Endothelial cell of umbilical vein (primary cell): ENCODE measurements around the gene MS4A8. TPM values are rescaled to one million over a fixed set of nuclear protein-coding genes. Genes with fewer than 3 reads are reported as not detected.
"Not testable (repeated sequence)": the region's sequence is repeated elsewhere in the genome, so short reads cannot be mapped to it uniquely, and the experiment has no call there.

Experiments
- BruUV-seq: library from RNA; stranded (reverse); fragments of 400-500 nt; replicated peaks from 2 replicates; lab custom pipeline; 2021; lab: Mats Ljungman, UMichigan
- CTCF ChIA-PET: fragments of 300-600, 350-600 bp; sonication (Branson Sonifier 250); formaldehyde crosslinking; loops from one replicate; lab custom pipeline; 2021; ENCODE audit warnings: antibody characterized with exemption, inconsistent platforms; lab: Charles Lee
- POLR2A ChIA-PET: fragments of 300-600, 350-600 bp; sonication (Branson Sonifier 250); formaldehyde crosslinking; loops from one replicate; lab custom pipeline; 2021; ENCODE audit warnings: antibody characterized with exemption, inconsistent platforms; lab: Charles Lee
- DNase-seq: peaks from one replicate; pipeline ENCODE4 v3.0.0-alpha.2; 2011; ENCODE audit warnings: low read depth, low spot score
- FAIRE-seq: peaks from 2 replicates; lab custom pipeline; 2011; peaks lifted over from hg19 to GRCh38; lab: Jason Lieb, UNC
- H2AFZ ChIP-seq: 2 replicates; pipeline ENCODE4 v1.6.0; 2012; ENCODE audit warnings: low read depth, low read length, control low read depth, inconsistent platforms
- H3K27ac ChIP-seq: 2 replicates; pipeline ENCODE4 v1.5.1; 2011; ENCODE audit warnings: low read depth, mild to moderate bottlenecking, control low read depth, low read length, moderate library complexity; ENCODE audit not compliant: insufficient read depth
- H3K27me3 ChIP-seq, 2 experiments: 2 replicates each; pipeline versions ENCODE4 v1.6.0 to v1.6.1; 2011; ENCODE audit warnings: low read length in 2 of 2, mixed read lengths in 1 of 2; ENCODE audit not compliant: control insufficient read depth in 2 of 2, insufficient read depth in 2 of 2
- H3K36me3 ChIP-seq, 2 experiments: 2 replicates in 1 of 2; 3 replicates in 1 of 2; pipeline ENCODE4 v1.5.1; 2011; ENCODE audit warnings: low read length in 2 of 2, mild to moderate bottlenecking in 1 of 2, moderate library complexity in 1 of 2; ENCODE audit not compliant: control insufficient read depth in 2 of 2, insufficient read depth in 2 of 2; ENCODE audit errors: extremely low read depth in 1 of 2
- H3K4me1 ChIP-seq: 3 replicates; pipeline ENCODE4 v1.5.1; 2011; ENCODE audit warnings: mild to moderate bottlenecking, low read length; ENCODE audit not compliant: control insufficient read depth, insufficient read depth; ENCODE audit errors: extremely low read depth
- H3K4me2 ChIP-seq: 2 replicates; pipeline ENCODE4 v1.6.1; 2011; ENCODE audit warnings: low read length, control low read depth, mixed read lengths; ENCODE audit not compliant: insufficient read depth
- H3K4me3 ChIP-seq, 3 experiments: fragments of 200-600 bp in 1 of 3; sonication (generic), shearing (Covaris generic) in 1 of 3; replicated peaks in 1 of 3; 2 replicates each; pipeline ENCODE4 v1.5.1; 2011 to 2016; ENCODE audit warnings: control low read depth in 3 of 3, low read length in 3 of 3, mild to moderate bottlenecking in 2 of 3, inconsistent platforms in 1 of 3, low read depth in 1 of 3, moderate library complexity in 1 of 3; ENCODE audit not compliant: insufficient read depth in 1 of 3
- H3K79me2 ChIP-seq: 2 replicates; pipeline ENCODE4 v1.6.0; 2012; ENCODE audit warnings: low read length, inconsistent platforms; ENCODE audit not compliant: control insufficient read depth, insufficient read depth
- H3K9ac ChIP-seq: replicated peaks from 2 replicates; pipeline ENCODE3; 2011; ENCODE audit warnings: low read length, control low read depth; ENCODE audit not compliant: insufficient read depth; ENCODE audit errors: extremely low read depth
- H3K9me1 ChIP-seq: replicated peaks from 3 replicates; pipeline ENCODE4 v1.6.0; 2011; ENCODE audit warnings: mild to moderate bottlenecking, low read length; ENCODE audit not compliant: control insufficient read depth, insufficient read depth; ENCODE audit errors: extremely low read depth
- H3K9me3 ChIP-seq: replicated peaks from 2 replicates; pipeline ENCODE4 v1.5.1; 2012; ENCODE audit warnings: low read length, inconsistent platforms; ENCODE audit not compliant: control insufficient read depth, insufficient read depth
- H4K20me1 ChIP-seq: replicated peaks from 2 replicates; pipeline ENCODE3; 2011; ENCODE audit warnings: mild to moderate bottlenecking, low read length; ENCODE audit not compliant: control insufficient read depth, insufficient read depth; ENCODE audit errors: extremely low read depth
- EZH2 ChIP-seq: IDR thresholded peaks from 2 replicates; pipeline ENCODE4 v1.6.1; 2012; ENCODE audit warnings: borderline replicate concordance, low read depth, mild to moderate bottlenecking, moderate library complexity, low read length, inconsistent platforms; ENCODE audit not compliant: severe bottlenecking
- FOS ChIP-seq: IDR thresholded peaks from 2 replicates; pipeline ENCODE4 v1.6.1; 2011; ENCODE audit warnings: mild to moderate bottlenecking, low read length, moderate library complexity, borderline replicate concordance; ENCODE audit not compliant: insufficient read depth
- GATA2 ChIP-seq: IDR thresholded peaks from 2 replicates; pipeline ENCODE4 v1.7.0; 2011; ENCODE audit warnings: low read depth, mild to moderate bottlenecking, moderate library complexity, mixed read lengths, low read length; ENCODE audit not compliant: insufficient read length, insufficient read depth
- JUN ChIP-seq: IDR thresholded peaks from 2 replicates; pipeline ENCODE4 v1.6.1; 2011; ENCODE audit warnings: borderline replicate concordance, low read depth; ENCODE audit not compliant: insufficient read length, insufficient read depth
- MYC ChIP-seq: IDR thresholded peaks from one replicate; pipeline ENCODE4 v1.6.1; 2011; ENCODE audit warnings: mild to moderate bottlenecking, low read depth, low read length
- POLR2A ChIP-seq: IDR thresholded peaks from 2 replicates; pipeline ENCODE4 v1.6.1; 2012; ENCODE audit warnings: low read depth, mild to moderate bottlenecking, control low read depth, low read length
- POLR2AphosphoS5 ChIP-seq: IDR thresholded peaks from 2 replicates; pipeline ENCODE4 v1.6.1; 2012; ENCODE audit warnings: low read depth, mild to moderate bottlenecking, control low read depth, low read length, moderate library complexity; ENCODE audit not compliant: insufficient read depth
- dilution Hi-C: fragments of 300-500 bp; cut with MboI; formaldehyde crosslinking; loops from one replicate; pipeline ENCODE4 v1.15.0; 2019; ENCODE audit warnings: low sequenced_read_pairs; ENCODE audit not compliant: extremely low pct_ligation_motif_present
- intact Hi-C: fragments of 100-400 bp; cut with micrococcal nuclease; formaldehyde crosslinking; loops from one replicate; pipeline ENCODE4 v1.10.0; 2022
- polyA plus RNA-seq, 4 experiments: library from polyadenylated mRNA; depleted of rRNA in 3 of 4; stranded (reverse) in 3 of 4; unstranded in 1 of 4; fragments of >200 nt; gene quantifications; 2 replicates each; pipeline versions ENCODE4 v1.2.1 to v1.2.3, GENCODE V29; 2011 to 2012; ENCODE audit warnings: missing spikeins in 1 of 4
- total RNA-seq: library from RNA; stranded (reverse); gene quantifications from 2 replicates; pipeline ENCODE4 v1.2.3, GENCODE V29; 2021
- TF ChIP-seq, protein P1 (sequence below): IDR thresholded peaks from 2 replicates; pipeline ENCODE4 v1.6.1; 2011; ENCODE audit not compliant: insufficient read depth, insufficient read length

The MS4A8 gene
- total and polyA plus RNA-seq, 2 donors (not counting 3 experiments of a cell fraction or from before 2014, with no cell fraction given) = not detected

DNA sequence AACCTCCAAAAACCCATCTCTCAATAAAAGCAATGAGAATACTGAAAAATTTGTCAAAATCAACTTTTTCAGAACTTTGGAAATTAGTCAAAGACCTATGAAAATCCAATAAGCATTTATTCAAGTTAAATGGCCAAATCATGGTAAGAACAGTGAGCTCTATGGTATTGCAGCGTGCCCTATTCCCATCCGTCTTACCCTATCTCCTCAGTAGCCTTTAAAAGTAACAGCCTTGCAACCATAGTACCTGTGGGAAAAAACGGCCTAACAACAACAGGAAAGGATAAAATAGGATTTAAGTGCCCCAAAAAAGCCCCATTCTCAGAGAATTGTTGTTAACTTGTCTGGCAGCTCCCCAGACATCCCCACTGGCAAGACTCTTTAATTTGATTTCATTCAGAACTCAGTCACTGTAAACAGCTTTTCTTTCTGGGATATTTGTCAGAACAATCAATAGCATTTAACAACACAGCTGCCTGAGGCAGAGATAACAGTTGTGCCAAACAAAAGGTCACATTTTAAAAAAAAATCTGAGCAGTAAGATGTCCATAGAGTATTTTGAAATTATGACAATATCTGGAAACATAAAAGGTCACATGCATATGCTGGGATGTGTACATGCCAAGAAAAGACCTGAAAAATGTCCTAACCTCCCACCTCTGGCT is 18.8 kb upstream of the MS4A8 start:
- H3K4me1 ChIP-seq = no peaks in the 10 kb centered on the region
- ChIA-PET CTCF (interaction anchor here (1.0 kb wide), 1 partner anchor 13 kb away, joined by 4 read pairs; no protein-coding TSS in a partner anchor), POLR2A (no interaction called here)
- no peak for DNase-seq
- no peaks in the 10 kb centered on the region for H3K36me3 ChIP-seq
- no peaks in the 10 kb centered on the region for H3K79me2 ChIP-seq
- H3K27me3 ChIP-seq = no peaks in the 10 kb centered on the region
- H2AFZ ChIP-seq = no peak overlapping the region
- no peak overlapping the region for H3K4me2 ChIP-seq
- no peak overlapping the region for H3K9ac ChIP-seq
- no peak for TF ChIP-seq GATA2
- no peak for TF ChIP-seq POLR2AphosphoS5
- TF ChIP-seq, protein P1, sequence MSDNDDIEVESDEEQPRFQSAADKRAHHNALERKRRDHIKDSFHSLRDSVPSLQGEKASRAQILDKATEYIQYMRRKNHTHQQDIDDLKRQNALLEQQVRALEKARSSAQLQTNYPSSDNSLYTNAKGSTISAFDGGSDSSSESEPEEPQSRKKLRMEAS = no peak
- TF ChIP-seq POLR2A = no peak
- no peak for TF ChIP-seq EZH2
- TF ChIP-seq JUN = no peak
- no peak for TF ChIP-seq FOS
- TF ChIP-seq MYC = no peak
- H3K9me1 ChIP-seq = no peaks in the 10 kb centered on the region
- intact Hi-C loops (no loop called here), dilution Hi-C loops (no loop called here)
- no TSS peak for BruUV-seq
- no peaks in the 10 kb centered on the region for H3K9me3 ChIP-seq
- H3K27ac ChIP-seq = no peak overlapping the region
- FAIRE-seq = no peak
- no peaks in the 10 kb centered on the region for H4K20me1 ChIP-seq
- H3K4me3 ChIP-seq = no peak overlapping the region

DNA sequence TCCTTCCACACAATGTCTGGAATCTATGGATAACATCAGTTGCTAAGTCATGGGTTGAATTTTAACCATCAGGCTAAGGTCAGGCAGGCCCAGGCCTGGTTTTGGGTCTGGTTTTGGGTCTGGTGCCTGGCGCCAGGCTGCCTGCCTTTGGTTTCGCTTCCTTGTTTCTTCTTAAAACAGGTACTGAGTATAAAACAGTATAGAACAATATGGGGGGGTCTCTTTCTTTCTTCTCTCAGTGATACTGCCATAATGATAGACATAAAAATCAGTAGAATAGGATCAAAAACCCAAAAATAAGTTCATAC is 14.9 kb upstream of the MS4A8 start:
- H3K36me3 ChIP-seq, BruUV-seq, H4K20me1 ChIP-seq, H3K27me3 ChIP-seq, H3K9me3 ChIP-seq, H3K9me1 ChIP-seq, H2AFZ ChIP-seq, H3K9ac ChIP-seq, H3K4me3 ChIP-seq, POLR2A ChIA-PET, dilution Hi-C loops, FAIRE-seq, H3K4me2 ChIP-seq, CTCF ChIA-PET, H3K27ac ChIP-seq, intact Hi-C loops, H3K4me1 ChIP-seq, H3K79me2 ChIP-seq, DNase-seq: not testable (repeated sequence)
